Cardiac muscle cell (in vitro differentiated cells and primary cell): ENCODE data around the gene POU4F2. TPM values are rescaled to one million over a fixed set of nuclear protein-coding genes. Genes with fewer than 3 reads are reported as not detected.

Experiments used
- DNase-seq, 2 donors: peaks; one replicate each; pipeline versions ENCODE4 v3.0.0 to v3.0.0-alpha.2; 2010 to 2017; ENCODE audit warnings: low read depth in 1 of 2, low spot score in 1 of 2
- H3K27ac ChIP-seq: fragments of 200-600 bp; sonication (generic); 2 replicates; pipeline ENCODE4 v1.5.1; 2016
- H3K27me3 ChIP-seq: fragments of 200-600 bp; sonication (generic); 2 replicates; pipeline ENCODE4 v1.6.0; 2016; ENCODE audit warnings: control low read depth
- H3K36me3 ChIP-seq: fragments of 200-600 bp; sonication (generic); 2 replicates; pipeline ENCODE4 v1.5.1; 2016; ENCODE audit warnings: control low read depth
- H3K4me1 ChIP-seq: fragments of 200-600 bp; sonication (generic); 2 replicates; pipeline ENCODE4 v1.8.1; 2017; ENCODE audit warnings: low read depth, mild to moderate bottlenecking, mixed run types
- H3K4me3 ChIP-seq: fragments of 200-600 bp; sonication (generic); 2 replicates; pipeline ENCODE4 v1.5.1; 2016; ENCODE audit warnings: mild to moderate bottlenecking
- H3K9me3 ChIP-seq: fragments of 200-600 bp; sonication (generic); 2 replicates; pipeline ENCODE4 v1.5.1; 2017; ENCODE audit warnings: low read depth, mild to moderate bottlenecking, control low read depth
- polyA plus RNA-seq: library from polyadenylated mRNA; unstranded; fragments of >200 nt; fragmentation: Nextera tagmentation; extraction: Ambion mirVana; gene quantifications from 2 replicates; pipeline ENCODE4 v1.2.1, GENCODE V29; 2016
- total RNA-seq: library from RNA; depleted of rRNA; stranded (reverse); fragments of >200 nt; gene quantifications from 2 replicates; pipeline ENCODE4 v1.2.3, GENCODE V29; 2016
- TF ChIP-seq, protein P1 (sequence below): IDR thresholded peaks from 2 replicates; pipeline ENCODE4 v1.5.1; 2012; ENCODE audit warnings: low read depth, mild to moderate bottlenecking, low read length

The POU4F2 gene, protein sequence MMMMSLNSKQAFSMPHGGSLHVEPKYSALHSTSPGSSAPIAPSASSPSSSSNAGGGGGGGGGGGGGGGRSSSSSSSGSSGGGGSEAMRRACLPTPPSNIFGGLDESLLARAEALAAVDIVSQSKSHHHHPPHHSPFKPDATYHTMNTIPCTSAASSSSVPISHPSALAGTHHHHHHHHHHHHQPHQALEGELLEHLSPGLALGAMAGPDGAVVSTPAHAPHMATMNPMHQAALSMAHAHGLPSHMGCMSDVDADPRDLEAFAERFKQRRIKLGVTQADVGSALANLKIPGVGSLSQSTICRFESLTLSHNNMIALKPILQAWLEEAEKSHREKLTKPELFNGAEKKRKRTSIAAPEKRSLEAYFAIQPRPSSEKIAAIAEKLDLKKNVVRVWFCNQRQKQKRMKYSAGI
- total RNA-seq (0.33 TPM in 1 of 2 replicates, not detected in the other), polyA plus RNA-seq (not detected in 2 replicates)

- no peak within 1 kb of the TSS for H3K27ac ChIP-seq
- no peaks in the 10 kb centered on the region for H3K9me3 ChIP-seq
- TF ChIP-seq, protein P1, sequence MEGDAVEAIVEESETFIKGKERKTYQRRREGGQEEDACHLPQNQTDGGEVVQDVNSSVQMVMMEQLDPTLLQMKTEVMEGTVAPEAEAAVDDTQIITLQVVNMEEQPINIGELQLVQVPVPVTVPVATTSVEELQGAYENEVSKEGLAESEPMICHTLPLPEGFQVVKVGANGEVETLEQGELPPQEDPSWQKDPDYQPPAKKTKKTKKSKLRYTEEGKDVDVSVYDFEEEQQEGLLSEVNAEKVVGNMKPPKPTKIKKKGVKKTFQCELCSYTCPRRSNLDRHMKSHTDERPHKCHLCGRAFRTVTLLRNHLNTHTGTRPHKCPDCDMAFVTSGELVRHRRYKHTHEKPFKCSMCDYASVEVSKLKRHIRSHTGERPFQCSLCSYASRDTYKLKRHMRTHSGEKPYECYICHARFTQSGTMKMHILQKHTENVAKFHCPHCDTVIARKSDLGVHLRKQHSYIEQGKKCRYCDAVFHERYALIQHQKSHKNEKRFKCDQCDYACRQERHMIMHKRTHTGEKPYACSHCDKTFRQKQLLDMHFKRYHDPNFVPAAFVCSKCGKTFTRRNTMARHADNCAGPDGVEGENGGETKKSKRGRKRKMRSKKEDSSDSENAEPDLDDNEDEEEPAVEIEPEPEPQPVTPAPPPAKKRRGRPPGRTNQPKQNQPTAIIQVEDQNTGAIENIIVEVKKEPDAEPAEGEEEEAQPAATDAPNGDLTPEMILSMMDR: no peak
- H3K36me3 ChIP-seq: no peaks in the 10 kb centered on the region
- peak within 1 kb of the TSS; percentile 36 for H3K4me3 ChIP-seq
- H3K4me1 ChIP-seq: peaks cover 12% of the 10 kb centered on the region
- peak; percentile 30 to 65 for DNase-seq
- H3K27me3 ChIP-seq: peaks cover 99% of the 10 kb centered on the region
Observed at GRCh38 chr4:146638786-146639505, at the start of gene POU4F2. POU4F2 (plus strand) TSS chr4:146638893; CDS start chr4:146639141, 248 bp downstream.

GRCh38 chr4:146590801-146591200, 47.9 kb upstream of the POU4F2 start:
- no peak overlapping the region for H3K27ac ChIP-seq
- no peaks in the 10 kb centered on the region for H3K9me3 ChIP-seq
- no peaks in the 10 kb centered on the region for H3K27me3 ChIP-seq
- no peak overlapping the region for H3K4me3 ChIP-seq
- DNase-seq: no peak
- no peaks in the 10 kb centered on the region for H3K4me1 ChIP-seq
- TF ChIP-seq, protein P1: no peak
- no peaks in the 10 kb centered on the region for H3K36me3 ChIP-seq

GRCh38 chr4:146592019-146592418, 46.7 kb upstream of the POU4F2 start:
- no peak for DNase-seq
- no peaks in the 10 kb centered on the region for H3K4me1 ChIP-seq
- TF ChIP-seq, protein P1: no peak
- no peaks in the 10 kb centered on the region for H3K9me3 ChIP-seq
- H3K36me3 ChIP-seq: no peaks in the 10 kb centered on the region
- H3K27ac ChIP-seq: no peak overlapping the region
- H3K27me3 ChIP-seq: no peaks in the 10 kb centered on the region
- H3K4me3 ChIP-seq: no peak overlapping the region

- Histone ChIP-seq H3K4me1 (peaks cover 7% of the 10 kb centered on the region), H3K36me3 (no peaks in the 10 kb centered on the region), H3K27me3 (peaks cover 99% of the 10 kb centered on the region), H3K9me3 (no peaks in the 10 kb centered on the region), H3K4me3 (no peak overlapping the region), H3K27ac (no peak overlapping the region)
- TF ChIP-seq, protein P1: no peak
- DNase-seq: no peak
Observed at GRCh38 chr4:146632770-146633470, 5.8 kb upstream of the POU4F2 start.

GRCh38 chr4:146633471-146633800, 5.3 kb upstream of the POU4F2 start:
- TF ChIP-seq, protein P1: no peak
- peaks cover 7% of the 10 kb centered on the region for H3K4me1 ChIP-seq
- DNase-seq: no peak

More at GRCh38 chr4:146633471-146633800, 5.3 kb upstream of the POU4F2 start:
- Histone ChIP-seq H3K4me3 (no peak overlapping the region), H3K27me3 (peaks cover 99% of the 10 kb centered on the region), H3K27ac (no peak overlapping the region), H3K36me3 (no peaks in the 10 kb centered on the region), H3K9me3 (no peaks in the 10 kb centered on the region)
